Activated CD4-positive, CD25-positive, alpha-beta regulatory T cell (primary cell): ENCODE data around the gene TBC1D7.

Source experiments
- DNase-seq, 4 experiments: peaks; one replicate each; lab custom pipeline; 2025; lab: John Stamatoyannopoulos, UW

TBC1D7 gene

GRCh38 chr6:13328076-13328874 lies at the start of gene TBC1D7:
Gene TBC1D7, minus strand, starts transcription at chr6:13328537. Its CDS starts 1,639 bp downstream, at chr6:13326898.
- DNase-seq, result peak; percentile 80 to 88 (median 84)

GRCh38 chr6:13377054-13377758 lies 48.9 kb upstream of the TBC1D7 start:
- no peak for DNase-seq

DNA sequence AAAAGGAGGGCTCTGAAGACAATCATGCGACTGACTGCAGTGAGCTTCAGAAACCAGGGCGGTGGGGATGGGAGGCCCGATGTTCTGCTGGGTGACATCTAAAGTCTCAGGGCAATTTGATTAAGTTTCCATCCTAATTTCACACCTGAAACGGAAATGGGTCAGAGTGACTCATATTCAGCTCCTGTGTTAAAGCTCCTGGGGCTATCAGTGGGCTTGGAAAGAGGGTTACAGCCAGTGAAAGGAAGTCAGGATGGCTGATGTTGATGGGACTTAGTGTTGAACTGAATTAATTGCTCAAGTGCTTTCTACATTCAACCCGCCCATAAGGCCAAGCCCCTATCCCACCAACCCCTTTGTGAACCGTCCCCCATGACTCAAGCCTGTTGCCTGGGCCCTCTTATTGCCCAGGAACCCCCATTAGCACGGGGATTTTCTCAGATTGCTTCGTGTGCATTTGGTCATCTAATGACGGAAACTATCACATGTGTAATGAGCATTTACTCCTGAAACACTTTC lies 47.1 kb upstream of the TBC1D7 start:
- peak in 1 of 4 experiments; percentile 7 for DNase-seq

GRCh38 chr6:13373919-13374318 lies 45.6 kb upstream of the TBC1D7 start:
- no peak for DNase-seq

- no peak for DNase-seq
These were observed 45.1 kb upstream of the TBC1D7 start for GRCh38 chr6:13373488-13373886.

DNA sequence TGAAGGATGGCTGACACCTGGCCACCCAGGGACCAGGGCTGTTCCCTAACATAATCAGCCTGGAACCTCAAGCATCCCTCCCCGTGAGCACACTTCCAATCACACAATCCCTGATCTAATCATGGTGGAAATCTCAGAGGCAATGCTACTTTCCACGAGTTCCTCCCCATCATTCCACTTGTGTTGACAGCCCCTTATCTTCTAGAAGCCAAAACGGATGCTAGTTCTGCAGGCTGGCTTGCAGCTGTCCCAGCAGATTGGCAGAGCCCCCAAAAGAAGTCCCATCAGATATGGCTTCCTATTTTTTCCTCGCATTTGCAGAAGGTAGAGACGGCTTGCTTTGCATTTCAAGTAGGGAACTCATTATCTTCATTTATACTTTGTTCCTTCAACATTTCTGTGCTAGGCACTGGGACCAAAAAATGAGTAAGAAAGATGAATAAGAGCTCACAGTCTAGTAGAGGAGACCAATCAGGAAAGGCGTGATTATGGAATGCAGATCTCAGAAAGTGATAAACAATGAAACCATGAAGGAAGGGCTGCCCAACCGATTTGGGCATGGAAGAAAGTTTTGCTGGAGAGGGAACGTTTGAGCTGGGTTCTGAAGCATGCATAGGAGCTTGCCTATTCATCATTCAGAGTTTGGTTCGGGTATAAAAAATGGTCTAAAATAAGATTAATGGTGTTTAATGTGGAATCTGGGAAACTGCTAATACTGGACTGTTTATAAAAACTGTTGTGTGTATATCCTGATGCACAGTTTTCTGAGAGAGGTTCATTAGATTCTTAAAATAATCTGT lies 44.6 kb upstream of the TBC1D7 start:
- DNase-seq, result no peak

DNA sequence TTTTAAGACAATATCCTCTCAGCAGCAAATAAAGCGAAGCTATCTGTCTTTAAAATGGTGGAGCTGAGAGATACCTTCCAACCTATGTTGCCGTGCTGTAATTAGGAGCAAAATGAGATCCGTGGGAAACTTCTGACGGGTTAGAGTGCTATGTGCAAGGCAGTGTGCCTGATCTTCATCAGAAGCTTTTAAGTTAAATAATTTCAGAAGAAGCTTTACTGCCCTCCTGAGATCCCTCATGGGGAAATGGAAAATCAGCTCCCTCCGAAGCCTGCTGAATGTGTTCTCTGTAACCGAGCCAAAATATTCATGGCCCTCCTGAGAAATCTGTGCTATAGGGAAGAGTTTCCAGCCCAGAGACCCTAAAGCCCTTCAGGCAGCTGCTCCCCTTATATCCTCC lies 43.7 kb upstream of the TBC1D7 start:
- no peak for DNase-seq

DNA sequence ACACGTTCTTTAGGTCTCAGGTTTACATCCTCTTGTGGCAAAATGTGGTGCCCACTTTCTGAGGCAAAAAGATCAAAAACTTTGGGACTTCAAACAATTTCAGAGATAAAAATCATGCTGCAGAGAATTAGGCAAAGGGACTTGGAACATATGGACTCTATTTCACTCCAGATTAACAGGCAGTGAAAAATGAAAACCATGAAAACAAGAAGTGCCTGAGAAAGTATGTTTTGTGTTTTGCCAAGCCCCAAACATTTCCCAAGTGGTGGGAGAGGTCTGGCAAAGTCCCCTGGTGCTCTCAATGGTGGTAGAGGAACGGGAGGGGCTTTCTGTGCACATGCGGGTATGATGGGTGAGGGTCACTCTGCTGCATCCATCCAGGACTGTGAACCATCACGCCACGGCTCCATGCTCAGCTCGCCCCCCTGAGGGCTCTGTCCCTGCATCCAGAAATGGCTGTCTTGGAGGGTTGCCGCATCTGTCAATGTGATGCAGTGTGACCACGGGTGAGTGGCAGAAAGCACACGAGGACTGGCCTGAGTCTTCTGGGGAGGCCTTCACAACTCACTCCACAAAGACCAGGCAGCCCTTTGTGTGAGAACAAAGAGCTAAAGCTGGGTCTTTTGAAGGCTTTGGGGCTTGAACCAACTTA lies 43.2 kb upstream of the TBC1D7 start:
- no peak for DNase-seq

- no peak for DNase-seq
These were observed 42.3 kb upstream of the TBC1D7 start for GRCh38 chr6:13370623-13371022.

- DNase-seq, result no peak
These were observed 41.3 kb upstream of the TBC1D7 start for GRCh38 chr6:13369591-13369990.

GRCh38 chr6:13368731-13369115 lies 40.4 kb upstream of the TBC1D7 start:
- no peak for DNase-seq

DNA sequence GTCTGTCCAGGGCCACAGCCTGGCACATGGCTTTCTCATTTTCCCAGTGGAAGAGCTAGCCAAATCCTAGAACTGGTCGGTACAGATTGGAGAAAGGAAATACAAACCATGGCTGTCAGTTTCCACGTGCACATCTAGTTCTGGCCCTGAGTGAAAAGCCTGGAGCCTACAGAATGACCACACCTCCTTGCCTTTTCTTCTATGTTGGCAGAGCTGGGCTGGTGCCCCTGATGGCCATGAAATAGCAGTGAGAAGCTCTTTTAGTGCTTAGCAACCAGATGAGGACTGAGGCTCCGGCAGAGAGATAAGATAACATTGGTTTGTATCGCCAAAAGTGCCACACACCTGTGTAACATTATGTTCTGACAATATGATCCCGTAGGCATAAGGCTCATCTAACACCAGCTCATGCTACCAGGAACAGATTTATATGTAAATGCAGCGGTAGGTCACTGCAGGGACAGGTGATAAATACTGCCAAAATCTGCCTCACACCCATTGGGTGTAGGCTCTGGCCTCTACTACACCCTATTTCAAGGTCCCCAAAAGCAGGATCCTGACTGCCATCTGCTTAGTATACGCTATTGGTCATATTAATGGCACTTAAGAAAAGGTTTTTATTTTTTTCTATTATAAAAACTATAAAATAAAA lies 39.9 kb upstream of the TBC1D7 start:
- DNase-seq, result no peak

- DNase-seq, result no peak
These were observed 39.1 kb upstream of the TBC1D7 start for GRCh38 chr6:13367396-13367795.

GRCh38 chr6:13365320-13365719 lies 37.0 kb upstream of the TBC1D7 start:
- no peak for DNase-seq

DNA sequence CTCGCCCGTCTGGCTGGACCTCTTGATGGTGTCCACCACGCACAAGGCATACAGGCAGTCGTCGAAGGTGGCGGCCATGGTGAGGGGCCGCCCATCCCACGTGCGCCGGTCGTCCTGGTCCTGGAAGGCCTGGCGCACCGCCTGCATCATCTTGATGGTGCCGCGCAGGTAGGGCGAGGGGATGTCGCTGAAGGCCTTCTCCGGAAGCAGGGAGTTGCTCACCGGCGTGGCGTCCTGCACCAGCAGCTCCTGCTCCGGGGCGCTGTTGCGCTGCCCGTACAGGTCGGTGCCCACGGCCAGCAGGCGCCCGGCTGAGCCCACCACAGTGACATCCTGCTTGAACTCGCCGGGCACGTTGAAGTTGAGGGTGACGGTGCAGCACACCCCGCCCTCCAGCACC lies 36.5 kb upstream of the TBC1D7 start:
- no peak for DNase-seq

DNA sequence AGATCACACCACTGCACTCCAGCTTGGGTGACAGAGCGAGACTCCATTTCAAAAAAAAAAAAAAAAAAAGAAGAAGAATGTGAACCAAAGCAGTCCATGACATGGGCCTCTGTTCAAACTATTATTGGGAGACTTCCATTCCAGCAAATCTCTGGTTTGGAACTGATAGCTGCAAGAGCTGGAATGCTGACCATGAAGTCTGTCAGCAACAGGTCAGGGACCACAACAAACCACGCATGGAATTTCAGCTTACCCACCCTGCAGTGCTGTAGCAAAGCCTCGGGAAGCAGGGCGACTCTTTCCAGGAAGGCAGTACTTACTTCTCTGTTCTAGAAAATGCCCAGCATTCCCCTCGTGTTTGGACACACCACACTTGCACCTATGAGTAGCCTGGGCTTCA lies 34.1 kb upstream of the TBC1D7 start:
- no peak for DNase-seq

DNA sequence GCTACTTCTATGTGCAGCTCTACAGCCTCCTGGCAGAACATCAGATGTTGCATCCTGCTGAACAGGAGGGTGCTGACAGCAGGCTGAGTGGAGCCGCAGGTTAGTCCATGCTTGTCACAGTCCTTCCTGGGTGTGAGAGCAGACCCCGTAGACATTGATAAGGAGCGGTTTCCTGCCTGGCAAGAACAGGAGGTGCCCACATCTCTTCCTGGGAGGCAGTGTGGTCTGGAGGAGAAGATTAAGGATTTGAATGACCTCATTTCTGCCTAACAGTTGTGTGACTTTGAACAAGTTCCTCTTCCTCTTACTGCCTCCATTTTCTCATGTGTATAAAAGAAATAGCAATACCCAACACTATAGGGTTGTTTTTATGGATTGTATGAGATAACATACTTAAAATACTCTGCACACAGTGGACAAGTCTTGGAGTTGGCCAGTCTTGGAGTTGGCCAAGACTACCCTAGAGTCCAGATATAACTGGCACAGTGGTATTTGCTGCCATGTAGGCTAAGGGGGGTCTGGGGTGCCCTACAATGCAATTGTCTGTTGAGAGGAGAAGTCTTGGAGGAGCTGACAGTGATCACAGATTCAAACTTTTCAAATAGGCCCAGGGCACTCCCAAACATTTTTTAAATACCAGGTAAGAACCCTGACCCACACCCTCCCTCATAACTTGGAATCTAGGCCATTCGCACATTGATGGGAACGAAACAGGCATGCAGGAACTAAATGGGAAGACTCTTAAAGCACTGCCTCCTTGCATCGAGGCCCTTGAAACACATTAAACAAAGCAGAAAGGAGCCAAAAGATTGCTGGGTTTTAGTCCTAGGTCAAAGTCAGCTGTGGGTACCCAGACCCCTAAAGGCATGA lies 32.6 kb upstream of the TBC1D7 start:
- no peak for DNase-seq

GRCh38 chr6:13359287-13359686 lies 30.9 kb upstream of the TBC1D7 start:
- no peak for DNase-seq

- no peak for DNase-seq
These were observed 30.2 kb upstream of the TBC1D7 start for GRCh38 chr6:13358511-13358910.

- DNase-seq, result no peak
These were observed 29.3 kb upstream of the TBC1D7 start for GRCh38 chr6:13357551-13358075.
